Measurements from ENCODE around the gene CARD10. TPM values are rescaled to one million over a fixed set of nuclear protein-coding genes. Genes with fewer than 3 reads are reported as not detected.

The CARD10 gene
- total and polyA plus RNA-seq, 2 of the 8 experiments (the other 6 are each of a cell fraction or from before 2014, with no cell fraction given), result 13.5 to 14.4 TPM

DNA sequence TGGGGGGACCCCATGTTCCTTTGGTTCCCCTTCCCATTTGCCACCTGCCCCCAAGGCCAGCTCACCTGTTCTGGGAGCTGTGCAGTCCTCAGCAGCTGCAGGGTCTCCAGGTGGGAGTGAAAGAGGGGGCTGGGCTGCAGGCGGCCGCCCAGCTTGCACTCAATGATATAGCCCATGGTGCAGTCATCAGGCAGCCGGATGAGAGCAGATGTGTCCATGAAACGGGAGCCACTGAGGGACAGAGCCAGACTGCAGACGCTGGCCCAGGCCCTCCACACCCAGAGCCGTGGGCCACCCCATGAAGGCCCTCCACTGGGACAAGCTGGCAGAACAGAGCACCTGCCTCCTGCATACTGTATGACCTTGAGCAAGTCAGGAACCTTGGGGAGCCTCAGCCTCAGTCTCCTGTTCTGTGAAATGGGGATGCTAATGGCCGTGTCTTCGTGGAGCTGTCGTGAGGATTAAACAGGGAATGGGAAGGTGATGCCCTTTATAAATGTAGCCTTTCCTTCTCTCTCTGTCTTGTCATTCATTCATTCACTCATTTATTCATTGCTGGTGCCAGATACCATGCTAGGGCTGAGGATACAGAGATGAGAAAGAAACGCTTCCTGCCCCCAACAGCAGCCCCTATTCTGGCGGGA lies 44.6 kb downstream of the CARD10 start (continued):
- TF ChIP-seq CEBPB (IDR thresholded peaks at IDR 0.05; ENCODE audit: low read depth, low read length), result no peak
